BLaER1 (cell line): ENCODE measurements around the gene GAR1.
A peak's percentile ranks its signal among the peaks of the same experiment; 100 is the strongest.
"Not testable (repeated sequence)": the region's sequence is repeated elsewhere in the genome, so short reads cannot be mapped to it uniquely, and the experiment has no call there.

ENCODE experiments used
- H3K27ac ChIP-seq: shearing (Covaris generic); formaldehyde crosslinking; 2 replicates; pipeline ENCODE4 v1.8.1; 2022
- H3K27me3 ChIP-seq: shearing (Covaris generic); formaldehyde crosslinking; 2 replicates; pipeline ENCODE4 v1.8.1; 2022
- H3K36me3 ChIP-seq: shearing (Covaris generic); formaldehyde crosslinking; 2 replicates; pipeline ENCODE4 v1.8.1; 2022
- H3K4me1 ChIP-seq: shearing (Covaris generic); formaldehyde crosslinking; 2 replicates; pipeline ENCODE4 v1.8.1; 2022
- H3K4me2 ChIP-seq: shearing (Covaris generic); formaldehyde crosslinking; 2 replicates; pipeline ENCODE4 v1.8.1; 2022
- H3K4me3 ChIP-seq: shearing (Covaris generic); formaldehyde crosslinking; 2 replicates; pipeline ENCODE4 v1.8.1; 2022
- H3K9ac ChIP-seq: shearing (Covaris generic); formaldehyde crosslinking; 2 replicates; pipeline ENCODE4 v1.8.1; 2022
- H3K9me3 ChIP-seq: shearing (Covaris generic); formaldehyde crosslinking; 2 replicates; pipeline ENCODE4 v1.8.1; 2022
- H4K20me1 ChIP-seq: shearing (Covaris generic); formaldehyde crosslinking; 2 replicates; pipeline ENCODE4 v1.8.1; 2022
- Cebpa-rat ChIP-seq: shearing (Covaris generic); IDR thresholded peaks from 2 replicates; pipeline ENCODE4 v1.8.1; 2022

Gene GAR1

DNA sequence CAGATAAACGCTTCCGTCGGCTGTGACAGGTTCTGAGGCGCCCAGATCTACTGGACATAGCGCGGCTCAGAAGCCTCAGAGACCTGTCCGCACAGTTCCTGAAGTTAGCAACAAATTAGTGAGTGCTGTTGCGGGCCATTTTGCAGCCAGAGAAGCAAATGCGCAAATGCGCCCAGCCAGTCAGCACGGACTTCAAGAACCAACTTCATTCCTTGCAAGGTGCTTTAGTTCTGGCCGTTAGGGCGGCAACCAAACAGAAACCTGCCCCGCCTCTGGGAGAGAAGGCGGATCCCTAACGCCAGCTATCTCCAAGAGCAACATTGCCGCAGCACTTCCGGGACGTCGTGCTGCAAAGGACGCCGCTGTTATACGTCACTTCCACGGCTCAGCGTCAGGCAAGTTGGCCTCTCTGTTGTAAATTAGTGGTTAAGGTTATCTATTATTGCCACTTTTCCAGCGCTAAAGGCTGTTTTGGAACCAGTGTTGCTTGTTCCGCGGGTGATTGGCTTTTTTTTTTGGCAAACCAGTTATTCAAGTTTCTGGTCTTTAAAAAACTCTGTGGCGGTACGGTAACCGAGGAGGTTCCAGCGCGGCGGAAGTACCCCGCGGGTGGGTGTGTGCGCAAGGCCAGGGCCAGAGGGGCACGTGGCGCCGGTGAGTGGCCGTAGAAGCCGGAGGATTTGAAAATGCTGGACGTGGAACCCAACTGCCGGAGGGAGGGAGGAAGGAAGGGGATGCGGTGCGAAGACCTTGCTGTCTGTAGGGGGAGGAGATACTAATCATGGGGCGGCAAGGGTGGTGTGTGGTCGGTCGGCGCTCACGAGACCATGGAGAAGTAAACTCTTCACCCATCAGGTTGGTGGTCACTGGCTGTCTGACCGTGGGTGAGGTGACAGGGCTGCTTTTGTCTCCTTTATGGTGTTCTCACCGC, at the start of gene GAR1:
TSS of gene GAR1 (plus strand) at position 612 of the 931 bp plus-strand sequence. CDS start 403 bp downstream, outside the sequence.
- no peak for TF ChIP-seq Cebpa-rat
- Histone ChIP-seq H3K36me3 (peaks cover 32% of the 10 kb centered on the region), H3K9me3 (no peaks in the 10 kb centered on the region), H3K27ac (peak within 1 kb of the TSS; percentile 84), H3K4me1 (peaks cover 28% of the 10 kb centered on the region), H4K20me1 (peaks cover 10% of the 10 kb centered on the region; the same call in 1 of the 2 replicates), H3K9ac (peak within 1 kb of the TSS; percentile 88), H3K4me3 (peak within 1 kb of the TSS; percentile 90), H3K4me2 (peak within 1 kb of the TSS; percentile 74), H3K27me3 (no peaks in the 10 kb centered on the region)

DNA sequence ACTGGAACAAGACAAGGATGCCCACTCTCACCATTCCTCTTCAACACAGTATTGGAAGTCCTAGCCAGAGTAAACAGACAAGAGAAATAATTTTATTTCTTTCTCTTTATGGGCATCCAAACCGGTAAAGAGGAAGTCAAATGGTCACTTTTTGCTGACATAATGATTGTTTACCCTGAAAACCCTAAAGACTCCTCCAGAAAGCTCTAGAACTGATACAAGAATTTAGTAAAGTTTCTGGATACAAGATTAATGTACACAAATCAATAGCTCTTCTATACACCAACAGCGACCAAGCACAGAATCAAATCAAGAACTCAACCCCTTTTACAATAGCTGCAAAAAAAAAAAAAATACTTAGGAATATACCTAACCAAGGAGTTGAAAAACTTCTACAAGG, 33.5 kb upstream of the GAR1 start:
- H3K27ac ChIP-seq, H3K4me2 ChIP-seq: not testable (repeated sequence)

DNA sequence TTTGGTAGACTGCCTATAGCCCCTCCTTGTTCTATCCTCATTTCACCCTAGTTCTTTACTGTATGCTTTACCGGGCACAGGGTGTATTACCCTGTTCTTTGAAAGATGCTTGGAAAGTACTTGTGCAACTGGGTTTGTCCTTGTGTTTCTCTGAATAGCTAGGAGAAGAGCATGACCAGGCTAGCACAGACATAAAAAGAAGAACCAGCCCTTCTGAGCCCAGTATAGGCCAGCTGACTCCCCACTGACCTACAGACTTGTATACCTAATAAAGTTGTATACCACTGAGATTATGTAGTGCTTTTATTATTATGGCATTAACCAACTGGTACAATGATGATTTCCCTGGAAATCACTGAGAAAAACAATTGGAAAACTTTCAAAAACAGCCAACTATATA, 28.7 kb upstream of the GAR1 start:
- H4K20me1 ChIP-seq, result no peaks in the 10 kb centered on the region
- H3K9ac ChIP-seq, result no peak overlapping the region
- no peaks in the 10 kb centered on the region for H3K4me1 ChIP-seq
- TF ChIP-seq Cebpa-rat, result no peak
- H3K9me3 ChIP-seq, result no peaks in the 10 kb centered on the region
- no peaks in the 10 kb centered on the region for H3K36me3 ChIP-seq
- H3K27me3 ChIP-seq, result no peaks in the 10 kb centered on the region
- H3K4me2 ChIP-seq, result no peak overlapping the region
- H3K4me3 ChIP-seq, result no peak overlapping the region
- H3K27ac ChIP-seq, result no peak overlapping the region

More for the DNA sequence above, 33.5 kb upstream of the GAR1 start:
- not testable (repeated sequence) for H3K4me1 ChIP-seq, H3K27me3 ChIP-seq, H3K9ac ChIP-seq, H3K36me3 ChIP-seq, H3K9me3 ChIP-seq, H3K4me3 ChIP-seq, H4K20me1 ChIP-seq

DNA sequence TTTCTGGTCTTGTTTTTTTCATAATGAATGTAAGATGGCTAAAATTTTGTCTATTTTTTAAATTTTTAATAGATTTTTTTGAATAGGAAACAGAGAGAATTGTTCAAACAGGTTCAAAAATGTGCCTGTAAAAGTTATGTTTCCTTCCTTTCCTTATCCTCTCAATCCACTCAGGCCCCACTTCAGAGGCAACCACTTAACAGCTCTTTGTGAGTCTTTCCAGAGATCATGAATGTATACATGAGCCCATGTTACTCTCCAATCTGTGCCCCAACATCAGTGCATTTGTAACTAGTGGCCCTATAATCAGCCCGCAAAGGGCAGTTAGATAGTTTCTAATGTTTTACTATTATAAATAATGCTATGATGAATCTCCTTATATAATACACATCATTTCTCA, 27.8 kb upstream of the GAR1 start:
- Histone ChIP-seq H3K4me3 (no peak overlapping the region), H3K4me2 (no peak overlapping the region), H3K27ac (no peak overlapping the region), H3K9me3 (no peaks in the 10 kb centered on the region), H3K27me3 (no peaks in the 10 kb centered on the region), H3K9ac (no peak overlapping the region), H3K4me1 (no peaks in the 10 kb centered on the region), H3K36me3 (no peaks in the 10 kb centered on the region), H4K20me1 (no peaks in the 10 kb centered on the region)
- TF ChIP-seq Cebpa-rat, result no peak

DNA sequence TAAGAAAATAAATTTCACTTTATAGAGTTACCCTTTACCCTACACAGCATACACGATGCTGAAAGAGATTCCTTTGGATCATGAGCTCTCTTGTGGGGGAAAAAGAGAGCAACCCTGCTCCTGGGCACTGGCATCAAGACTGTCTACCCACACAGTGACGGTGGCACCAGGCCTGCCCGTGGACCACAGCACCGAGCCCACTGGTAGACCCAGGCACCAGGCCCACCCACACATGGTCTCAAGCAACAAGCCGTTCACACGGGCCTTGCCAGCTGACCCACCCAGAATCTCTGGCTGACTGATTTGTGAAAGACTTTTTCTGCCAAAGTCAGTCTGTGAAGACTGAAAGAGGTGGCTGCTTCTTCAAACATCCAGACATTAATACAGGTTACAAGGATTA, 20.5 kb upstream of the GAR1 start:
- TF ChIP-seq Cebpa-rat, result no peak
- no peak overlapping the region for H3K27ac ChIP-seq
- H3K4me2 ChIP-seq, result no peak overlapping the region
- no peaks in the 10 kb centered on the region for H4K20me1 ChIP-seq
- H3K36me3 ChIP-seq, result no peaks in the 10 kb centered on the region
- H3K27me3 ChIP-seq, result no peaks in the 10 kb centered on the region
- no peaks in the 10 kb centered on the region for H3K4me1 ChIP-seq
- peaks cover 12% of the 10 kb centered on the region for H3K9me3 ChIP-seq
- no peak overlapping the region for H3K9ac ChIP-seq
- no peak overlapping the region for H3K4me3 ChIP-seq

DNA sequence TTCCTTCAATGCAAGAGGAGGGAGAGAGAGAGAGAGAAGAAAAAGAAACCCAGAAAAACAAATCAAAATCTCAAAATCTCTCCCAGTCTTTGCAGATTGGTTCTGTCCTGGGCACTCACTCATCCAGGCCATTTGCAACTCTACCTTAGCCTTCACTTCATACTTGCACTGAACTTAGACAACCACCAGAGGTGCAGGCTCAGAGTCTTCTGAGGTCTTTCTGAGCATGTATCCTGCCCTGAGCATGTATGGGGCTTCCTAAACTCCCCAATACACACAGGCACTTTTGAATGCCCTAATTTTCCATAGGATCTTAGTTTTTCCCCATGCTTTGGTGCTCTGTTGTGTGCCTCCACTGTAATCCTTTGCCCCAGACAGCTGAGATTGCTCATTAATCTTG, 16.7 kb upstream of the GAR1 start:
- Histone ChIP-seq H3K36me3 (no peaks in the 10 kb centered on the region), H4K20me1 (no peaks in the 10 kb centered on the region), H3K27ac (no peak overlapping the region), H3K4me3 (no peak overlapping the region), H3K27me3 (no peaks in the 10 kb centered on the region), H3K4me2 (no peak overlapping the region), H3K4me1 (no peaks in the 10 kb centered on the region), H3K9me3 (peaks cover 12% of the 10 kb centered on the region), H3K9ac (no peak overlapping the region)
- TF ChIP-seq Cebpa-rat, result no peak

DNA sequence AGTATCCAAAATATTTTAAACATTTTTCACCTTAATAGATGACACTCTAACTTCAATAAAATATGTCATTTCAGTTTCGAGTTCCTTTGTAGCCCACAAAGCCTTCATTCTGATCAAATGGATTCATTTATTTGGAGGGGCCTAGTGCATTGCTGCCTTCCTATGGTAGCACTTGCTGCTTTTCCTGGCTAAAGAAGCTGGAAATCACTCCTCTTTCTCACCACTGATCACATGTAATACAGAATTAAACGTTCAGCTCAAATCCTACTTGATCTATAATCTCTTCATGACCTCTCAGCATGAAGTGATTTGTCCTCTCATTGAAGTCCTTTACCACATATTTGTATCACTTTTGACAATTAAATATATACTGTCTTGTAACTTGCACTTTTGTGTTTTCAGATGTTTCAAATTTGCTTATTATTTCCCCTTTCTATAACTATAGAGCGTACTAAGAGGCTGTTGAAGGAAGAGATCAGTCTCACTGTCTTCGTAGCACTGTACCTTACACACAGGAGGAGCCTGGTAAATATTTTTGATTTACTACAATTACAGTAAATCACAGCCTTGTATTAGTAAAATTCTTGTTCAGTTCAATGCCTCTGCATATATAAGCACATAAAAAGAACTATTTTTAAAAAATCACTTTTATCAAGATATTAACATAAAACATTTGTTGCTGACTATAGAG, 14.3 kb upstream of the GAR1 start:
- no peak overlapping the region for H3K4me2 ChIP-seq
- no peak for TF ChIP-seq Cebpa-rat
- H4K20me1 ChIP-seq, result no peaks in the 10 kb centered on the region

DNA sequence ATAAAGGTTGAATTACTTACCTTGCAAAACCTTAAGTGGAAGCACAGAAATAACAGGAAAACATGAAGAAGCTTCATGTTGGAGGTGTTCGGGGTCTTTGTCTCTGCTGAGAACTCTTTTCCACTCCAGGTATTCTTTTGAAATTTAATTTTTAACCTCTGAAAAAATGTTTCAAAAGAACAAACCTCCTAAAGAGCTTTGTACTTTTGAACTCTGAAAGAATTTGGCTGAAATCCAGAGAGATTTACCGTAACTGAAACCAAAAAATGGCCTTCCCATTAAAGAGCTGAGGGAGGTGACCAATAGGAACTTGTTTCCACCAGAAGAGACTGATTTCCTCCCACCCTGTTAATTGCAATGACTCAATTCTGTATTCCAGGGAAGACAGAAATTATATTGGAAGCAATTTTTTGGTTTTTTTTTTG, 13.7 kb upstream of the GAR1 start, which contains the start of gene CFI:
TSS of gene CFI (minus strand) at position 105 of the 425 bp plus-strand sequence. CDS start at position 77, 28 bp downstream.
- H3K27me3 ChIP-seq, result no peaks in the 10 kb centered on the region
- TF ChIP-seq Cebpa-rat, result no peak
- H3K9ac ChIP-seq, result no peak within 1 kb of the TSS
- H3K36me3 ChIP-seq, result no peaks in the 10 kb centered on the region
- no peaks in the 10 kb centered on the region for H4K20me1 ChIP-seq
- H3K4me2 ChIP-seq, result no peak within 1 kb of the TSS
- no peak within 1 kb of the TSS for H3K4me3 ChIP-seq
- H3K27ac ChIP-seq, result no peak within 1 kb of the TSS
- H3K4me1 ChIP-seq, result no peaks in the 10 kb centered on the region
- H3K9me3 ChIP-seq, result no peaks in the 10 kb centered on the region

More for the DNA sequence above, 14.3 kb upstream of the GAR1 start:
- H3K27me3 ChIP-seq, result no peaks in the 10 kb centered on the region
- H3K4me1 ChIP-seq, result no peaks in the 10 kb centered on the region
- H3K27ac ChIP-seq, result no peak overlapping the region
- no peak overlapping the region for H3K4me3 ChIP-seq
- H3K9ac ChIP-seq, result no peak overlapping the region
- H3K9me3 ChIP-seq, result peaks cover 4% of the 10 kb centered on the region
- no peaks in the 10 kb centered on the region for H3K36me3 ChIP-seq

DNA sequence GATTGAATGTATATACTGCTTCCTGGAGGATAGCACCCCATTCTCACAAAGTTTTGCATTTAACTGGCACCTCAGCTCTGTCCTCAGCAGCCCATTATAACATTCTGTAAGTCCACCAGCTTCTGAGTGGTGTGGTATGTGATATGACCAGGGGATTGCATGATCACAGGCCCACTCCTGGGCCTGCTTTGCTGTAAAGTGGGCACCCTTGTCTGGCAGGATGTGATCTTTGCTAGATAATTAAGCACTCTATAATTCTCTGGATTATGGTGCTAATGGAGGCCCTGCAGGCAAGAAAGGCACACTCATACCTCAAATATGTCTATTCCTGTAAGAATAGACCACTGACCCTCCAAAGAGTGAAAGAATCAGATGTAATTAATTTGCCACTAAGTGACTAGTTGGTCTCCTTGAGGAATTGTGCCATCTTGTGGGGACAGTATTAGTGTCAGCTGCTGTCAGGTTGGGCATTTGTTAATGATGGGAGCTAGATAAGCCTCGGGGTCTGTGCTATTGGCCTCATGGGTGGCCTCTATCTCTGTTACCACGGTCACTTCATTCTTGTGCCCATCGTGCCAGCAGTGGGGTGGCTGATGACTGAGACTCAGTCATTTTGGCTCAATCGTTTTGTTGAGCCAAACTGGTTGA, 11.5 kb upstream of the GAR1 start:
- no peaks in the 10 kb centered on the region for H3K9me3 ChIP-seq
- H3K27me3 ChIP-seq, result no peaks in the 10 kb centered on the region
- no peaks in the 10 kb centered on the region for H3K36me3 ChIP-seq
- no peaks in the 10 kb centered on the region for H3K4me1 ChIP-seq
- TF ChIP-seq Cebpa-rat, result no peak
- no peak overlapping the region for H3K27ac ChIP-seq
- no peak overlapping the region for H3K4me2 ChIP-seq
- H3K9ac ChIP-seq, result no peak overlapping the region
- H3K4me3 ChIP-seq, result no peak overlapping the region
- no peaks in the 10 kb centered on the region for H4K20me1 ChIP-seq
